ENCODE results near the gene CENPH.

- TF ChIP-seq PHF8 (IDR thresholded peaks at IDR 0.05; ENCODE audit: borderline replicate concordance, low read depth): no peak
- TF ChIP-seq CTCF (IDR thresholded peaks at IDR 0.05): no peak
- TF ChIP-seq CBX2 (IDR thresholded peaks at IDR 0.05; ENCODE audit: borderline replicate concordance, low read depth): no peak
- TF ChIP-seq POLR2A (IDR thresholded peaks at IDR 0.05; ENCODE audit: low read length): no peak
- TF ChIP-seq PBX3 (IDR thresholded peaks at IDR 0.05): no peak
- no peak for TF ChIP-seq EP300 (IDR thresholded peaks at IDR 0.05)
- TF ChIP-seq RCOR1 (IDR thresholded peaks at IDR 0.05; ENCODE audit: low read depth, low read length): no peak
- no peak for TF ChIP-seq MAX (IDR thresholded peaks at IDR 0.05)
- no peak for TF ChIP-seq MYC (IDR thresholded peaks at IDR 0.05; ENCODE audit: borderline replicate concordance, low read length)
- no peak for TF ChIP-seq ZFP36 (IDR thresholded peaks at IDR 0.05; ENCODE audit: borderline replicate concordance, partially characterized antibody)
- TF ChIP-seq USF2 (IDR thresholded peaks at IDR 0.05): no peak
These were observed 31.3 kb upstream of the CENPH start for GRCh38 chr5:69158039-69158438.
